NCI-H2107 (cell line): ENCODE results near the gene ZP1.
A peak's percentile ranks its signal among the peaks of the same experiment; 100 is the strongest.
"Not testable (repeated sequence)": the region's sequence is repeated elsewhere in the genome, so short reads cannot be mapped to it uniquely, and the experiment has no call there.

Experiments
- DNase-seq: peaks from one replicate; lab custom pipeline; 2025; lab: John Stamatoyannopoulos, UW

Gene ZP1

GRCh38 chr11:60866911-60867870, at the start of gene ZP1:
Gene ZP1, plus strand, starts transcription at chr11:60867542. Its CDS starts 20 bp downstream, at chr11:60867562.
- DNase-seq, result no peak

GRCh38 chr11:60818057-60818456, 49.3 kb upstream of the ZP1 start:
- DNase-seq, result no peak

GRCh38 chr11:60821827-60822599, 45.3 kb upstream of the ZP1 start:
- DNase-seq, result no peak

GRCh38 chr11:60823745-60824306, 43.5 kb upstream of the ZP1 start:
- not testable (repeated sequence) for DNase-seq

- no peak for DNase-seq
These were observed 42.2 kb upstream of the ZP1 start for GRCh38 chr11:60825118-60825517.

GRCh38 chr11:60825790-60826189, 41.6 kb upstream of the ZP1 start:
- DNase-seq, result no peak

GRCh38 chr11:60830478-60831142, 36.7 kb upstream of the ZP1 start:
- DNase-seq, result no peak

GRCh38 chr11:60831143-60831500, 36.2 kb upstream of the ZP1 start:
- peak; percentile 84 for DNase-seq

- no peak for DNase-seq
These were observed 35.8 kb upstream of the ZP1 start for GRCh38 chr11:60831501-60832079.

- no peak for DNase-seq
These were observed 32.4 kb upstream of the ZP1 start for GRCh38 chr11:60834742-60835533.

- no peak for DNase-seq
These were observed 31.9 kb upstream of the ZP1 start for GRCh38 chr11:60835534-60835846.

- no peak for DNase-seq
These were observed 30.4 kb upstream of the ZP1 start for GRCh38 chr11:60836866-60837515.

GRCh38 chr11:60838132-60838531, 29.2 kb upstream of the ZP1 start:
- DNase-seq, result no peak

GRCh38 chr11:60840470-60841430, 26.6 kb upstream of the ZP1 start:
- no peak for DNase-seq

GRCh38 chr11:60841797-60842667, 25.3 kb upstream of the ZP1 start, which contains the start of gene CCDC86:
Gene CCDC86, plus strand, starts transcription at chr11:60842113. Its CDS starts 12 bp downstream, at chr11:60842125.
- peak; percentile 82 for DNase-seq

- no peak for DNase-seq
These were observed 24.4 kb upstream of the ZP1 start for GRCh38 chr11:60842668-60843600.
